22Rv1 (cell line): ENCODE measurements around the gene ABLIM3.

ENCODE experiments used
- ZFX ChIP-seq: fragments of 450-650 bp; IDR thresholded peaks from 2 replicates; pipeline ENCODE4 v1.6.1; 2017; ENCODE audit warnings: antibody characterized with exemption, borderline replicate concordance
- TF ChIP-seq, protein P1 (sequence below): fragments of 450-650 bp; IDR thresholded peaks from 2 replicates; pipeline ENCODE4 v1.5.1; 2017; ENCODE audit warnings: mild to moderate bottlenecking

DNA sequence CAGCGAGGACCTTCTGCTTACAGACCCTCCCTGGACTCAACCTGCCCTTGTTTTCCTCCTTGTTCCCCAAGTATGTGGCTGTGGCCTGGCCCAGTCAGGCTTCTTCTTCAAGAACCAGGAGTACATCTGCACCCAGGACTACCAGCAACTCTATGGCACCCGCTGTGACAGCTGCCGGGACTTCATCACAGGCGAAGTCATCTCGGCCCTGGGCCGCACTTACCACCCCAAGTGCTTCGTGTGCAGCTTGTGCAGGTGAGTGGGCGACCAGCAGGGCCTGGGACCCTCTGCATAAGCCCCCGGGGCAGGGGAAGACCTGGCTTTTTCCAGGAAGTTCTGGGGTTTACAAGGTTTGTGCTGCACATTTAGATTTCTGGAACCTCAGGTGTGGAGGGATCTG is 56.9 kb downstream of the ABLIM3 start:
- TF ChIP-seq, protein P1, sequence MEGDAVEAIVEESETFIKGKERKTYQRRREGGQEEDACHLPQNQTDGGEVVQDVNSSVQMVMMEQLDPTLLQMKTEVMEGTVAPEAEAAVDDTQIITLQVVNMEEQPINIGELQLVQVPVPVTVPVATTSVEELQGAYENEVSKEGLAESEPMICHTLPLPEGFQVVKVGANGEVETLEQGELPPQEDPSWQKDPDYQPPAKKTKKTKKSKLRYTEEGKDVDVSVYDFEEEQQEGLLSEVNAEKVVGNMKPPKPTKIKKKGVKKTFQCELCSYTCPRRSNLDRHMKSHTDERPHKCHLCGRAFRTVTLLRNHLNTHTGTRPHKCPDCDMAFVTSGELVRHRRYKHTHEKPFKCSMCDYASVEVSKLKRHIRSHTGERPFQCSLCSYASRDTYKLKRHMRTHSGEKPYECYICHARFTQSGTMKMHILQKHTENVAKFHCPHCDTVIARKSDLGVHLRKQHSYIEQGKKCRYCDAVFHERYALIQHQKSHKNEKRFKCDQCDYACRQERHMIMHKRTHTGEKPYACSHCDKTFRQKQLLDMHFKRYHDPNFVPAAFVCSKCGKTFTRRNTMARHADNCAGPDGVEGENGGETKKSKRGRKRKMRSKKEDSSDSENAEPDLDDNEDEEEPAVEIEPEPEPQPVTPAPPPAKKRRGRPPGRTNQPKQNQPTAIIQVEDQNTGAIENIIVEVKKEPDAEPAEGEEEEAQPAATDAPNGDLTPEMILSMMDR = no peak
- no peak for TF ChIP-seq ZFX
